NCI-H2029 (cell line): Measurements from ENCODE around the gene SRCAP.

Experiments
- DNase-seq: peaks from one replicate; lab custom pipeline; 2025; lab: John Stamatoyannopoulos, UW

The SRCAP gene

DNA sequence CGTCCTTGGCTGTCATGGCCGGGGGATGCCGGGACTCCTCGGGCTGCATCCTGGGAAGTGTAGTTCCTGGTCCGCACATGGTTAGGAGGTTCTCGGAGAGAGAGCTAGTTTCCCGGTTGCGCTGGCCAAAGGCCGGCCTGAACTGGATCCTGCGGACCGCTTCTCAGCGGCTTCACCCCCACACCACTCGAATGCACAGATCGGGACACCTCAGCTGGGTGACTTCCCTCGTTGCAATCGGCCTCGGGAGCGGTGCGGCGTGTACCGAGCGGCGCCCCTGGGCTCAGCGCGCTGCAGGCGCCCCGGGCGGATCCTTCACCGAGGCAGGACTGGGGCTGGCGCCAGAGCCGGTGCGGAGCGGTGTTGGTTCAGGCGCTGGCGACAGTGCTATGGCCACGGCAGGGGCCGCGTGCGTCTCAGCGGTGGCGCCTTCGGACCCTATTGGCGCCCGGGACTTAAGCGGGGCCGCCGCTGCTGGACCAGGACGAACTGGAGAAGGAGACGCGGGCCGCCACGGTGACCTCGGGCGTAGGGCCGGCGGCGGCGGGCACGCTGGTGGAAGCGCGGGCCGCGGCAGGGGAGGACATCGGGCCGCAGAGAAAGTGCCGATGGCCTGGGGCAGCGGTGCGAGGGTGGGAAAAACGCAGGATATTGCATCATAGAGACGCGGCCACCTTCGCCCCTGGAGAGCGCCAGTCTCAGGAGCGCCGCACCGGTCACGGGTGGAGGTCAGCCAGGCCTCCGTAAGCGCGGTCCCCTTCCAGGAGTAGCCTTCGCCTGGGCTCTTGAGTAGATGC lies 76.6 kb downstream of the SRCAP start:
- DNase-seq: peak; percentile 73

DNA sequence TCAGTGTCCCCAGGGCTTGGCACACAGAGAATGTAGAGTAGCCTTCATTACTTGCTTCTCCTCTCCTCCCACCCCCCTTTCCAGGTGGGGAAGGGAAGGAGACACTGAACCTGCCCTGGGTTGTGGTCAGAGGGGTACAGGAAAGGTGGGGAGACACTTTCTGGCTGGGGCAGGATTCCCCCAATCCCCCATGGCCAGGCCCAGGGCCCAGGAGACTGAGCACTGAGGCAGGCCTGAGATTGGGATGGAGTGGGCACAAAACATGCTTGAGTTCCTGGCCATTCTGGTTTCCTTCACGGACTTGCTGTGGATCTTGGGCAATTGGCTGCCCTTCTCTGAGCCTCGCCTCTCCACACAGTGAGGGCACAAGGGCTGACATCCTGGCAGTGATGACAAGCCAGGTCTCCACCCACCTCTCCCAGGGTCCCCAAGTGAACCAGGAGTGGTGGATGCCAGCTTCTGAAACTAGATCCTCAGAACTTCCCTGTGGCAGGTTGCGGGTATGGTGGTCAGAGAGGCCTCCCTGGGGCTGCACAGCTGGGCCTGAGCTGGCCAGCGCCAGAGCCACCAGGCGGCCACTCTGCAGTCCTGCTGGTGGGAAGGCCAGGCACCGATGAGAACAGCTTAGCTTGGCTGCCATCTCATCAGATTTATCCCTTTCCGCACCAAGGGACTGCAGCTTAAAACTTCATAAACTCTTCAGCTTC lies 78.8 kb downstream of the SRCAP start:
- no peak for DNase-seq

DNA sequence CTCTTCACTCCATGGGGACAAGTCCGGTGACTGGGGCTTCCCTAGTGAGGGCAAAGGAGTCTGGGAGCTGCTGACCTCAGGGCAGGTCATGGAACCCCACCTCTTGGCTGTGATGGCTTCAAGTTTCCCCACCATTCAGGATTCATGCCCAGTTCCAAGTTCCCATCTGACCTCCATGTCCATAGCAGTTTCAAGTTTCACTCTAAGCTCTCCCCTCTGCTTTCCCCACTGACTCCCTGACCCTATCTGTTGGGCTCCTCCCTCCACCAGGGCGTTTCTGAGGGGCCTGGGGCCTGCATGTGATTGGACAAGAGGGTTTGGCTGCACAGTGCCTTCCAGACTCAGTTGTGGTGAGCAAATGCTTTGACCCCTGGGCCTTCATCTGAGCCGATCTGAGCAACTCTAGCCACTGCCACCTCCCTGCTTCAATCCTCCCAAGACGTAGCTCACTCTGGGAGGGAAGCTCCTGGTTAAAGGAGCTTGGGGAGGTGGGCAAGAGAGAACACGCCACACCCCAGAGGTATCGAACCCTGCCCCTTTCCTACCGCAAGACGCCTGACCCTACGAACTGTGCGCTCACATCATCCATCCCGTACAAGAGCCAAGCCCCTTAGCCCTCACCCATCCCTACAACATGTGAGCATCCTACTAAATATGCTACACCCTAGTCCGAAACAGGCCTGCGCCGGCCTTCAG lies 79.7 kb downstream of the SRCAP start:
- DNase-seq: no peak

DNA sequence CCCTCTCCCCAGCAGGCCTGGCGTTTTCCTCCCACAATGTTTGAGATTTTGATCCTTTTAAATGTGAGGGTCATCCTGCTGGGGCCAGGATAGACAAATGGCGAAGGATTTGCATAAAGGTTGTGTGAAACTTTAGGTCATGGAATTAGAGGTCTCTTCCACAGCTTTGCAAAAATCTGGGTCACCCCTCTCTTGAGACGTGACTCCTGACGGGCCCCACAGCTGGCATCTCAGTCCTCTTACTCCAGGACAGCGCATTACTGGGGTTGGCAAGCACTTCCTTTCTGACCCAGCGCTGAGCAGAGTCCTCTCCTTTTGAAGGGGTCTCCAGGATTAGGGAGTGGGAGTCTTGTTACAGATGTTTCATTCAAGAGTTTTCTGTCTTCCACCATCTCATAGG lies 80.6 kb downstream of the SRCAP start:
- DNase-seq: no peak

DNA sequence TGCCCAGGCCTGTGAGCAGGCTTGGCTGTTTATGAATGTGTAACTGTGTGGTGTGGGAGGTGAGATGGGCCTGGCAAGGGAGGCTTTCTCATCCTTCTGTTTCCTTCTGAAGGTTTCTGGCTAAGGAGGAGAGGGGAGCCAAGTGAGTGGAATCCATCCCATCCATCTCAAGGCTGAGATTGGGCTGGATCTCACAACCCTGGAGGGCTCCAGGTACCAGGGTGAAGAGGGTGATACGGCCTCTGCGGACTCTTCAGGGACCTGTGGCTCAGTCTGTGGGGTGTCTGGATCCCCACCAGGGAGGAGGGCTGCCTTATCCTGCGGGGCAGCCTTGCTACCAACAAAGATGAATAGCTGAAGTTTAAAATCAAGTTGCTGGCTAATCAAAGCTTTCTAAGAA lies 81.0 kb downstream of the SRCAP start:
- no peak for DNase-seq

DNA sequence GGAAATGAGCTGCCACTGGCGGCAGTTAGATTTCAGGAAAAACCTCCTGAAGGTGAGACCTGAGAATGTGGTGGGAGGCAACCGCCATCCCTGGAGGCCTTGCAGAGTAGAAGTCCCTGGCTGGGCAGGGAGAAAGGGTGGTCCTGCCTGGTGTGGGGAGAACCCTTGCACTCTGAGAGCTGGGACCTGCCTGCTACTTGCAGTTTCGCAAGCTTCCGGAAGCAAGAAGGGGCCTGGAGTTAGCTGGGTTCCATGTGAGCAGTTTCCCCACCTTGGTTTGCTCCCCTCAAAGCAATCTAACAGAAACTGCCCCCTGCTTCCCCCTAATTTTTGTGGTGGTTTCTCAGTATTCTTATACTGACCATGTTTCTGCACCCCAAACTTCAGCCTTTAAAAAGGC lies 81.6 kb downstream of the SRCAP start:
- no peak for DNase-seq

DNA sequence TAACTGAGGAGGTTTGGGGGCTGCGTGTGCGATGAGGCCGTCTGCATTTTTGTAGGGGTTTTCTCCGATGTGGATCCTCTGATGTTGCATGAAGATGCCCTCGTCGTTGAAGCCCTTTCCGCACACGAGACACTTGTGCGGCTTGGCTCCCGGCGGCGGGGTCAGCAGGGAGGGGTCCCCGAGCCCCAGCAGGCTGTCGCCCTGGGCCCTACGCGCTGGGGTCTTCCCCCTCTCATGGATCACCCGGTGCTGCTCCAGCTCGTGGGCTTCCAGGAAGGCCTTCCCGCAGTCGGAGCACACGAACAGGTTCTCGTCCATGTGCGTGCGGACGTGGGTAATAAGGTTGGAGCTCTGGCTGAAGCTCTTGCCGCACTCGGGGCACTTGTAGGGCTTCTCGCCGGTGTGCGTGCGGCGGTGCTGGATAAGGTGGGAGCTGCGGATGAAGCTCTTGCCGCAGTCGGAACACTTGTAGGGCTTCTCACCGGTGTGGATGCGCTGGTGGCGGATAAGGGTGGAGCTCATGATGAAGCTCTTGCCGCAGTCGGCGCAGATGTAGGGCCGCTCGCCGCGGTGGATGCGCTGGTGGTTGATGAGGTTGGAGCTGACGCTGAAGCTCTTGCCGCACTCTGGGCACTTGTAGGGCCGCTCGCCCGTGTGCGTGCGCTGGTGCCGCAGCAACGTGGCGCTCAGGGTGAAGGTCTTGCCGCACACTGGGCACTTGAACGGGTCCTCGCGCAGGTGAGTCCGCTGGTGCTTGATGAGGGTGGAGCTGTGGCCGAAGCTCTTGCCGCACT lies 83.7 kb downstream of the SRCAP start:
- no peak for DNase-seq

DNA sequence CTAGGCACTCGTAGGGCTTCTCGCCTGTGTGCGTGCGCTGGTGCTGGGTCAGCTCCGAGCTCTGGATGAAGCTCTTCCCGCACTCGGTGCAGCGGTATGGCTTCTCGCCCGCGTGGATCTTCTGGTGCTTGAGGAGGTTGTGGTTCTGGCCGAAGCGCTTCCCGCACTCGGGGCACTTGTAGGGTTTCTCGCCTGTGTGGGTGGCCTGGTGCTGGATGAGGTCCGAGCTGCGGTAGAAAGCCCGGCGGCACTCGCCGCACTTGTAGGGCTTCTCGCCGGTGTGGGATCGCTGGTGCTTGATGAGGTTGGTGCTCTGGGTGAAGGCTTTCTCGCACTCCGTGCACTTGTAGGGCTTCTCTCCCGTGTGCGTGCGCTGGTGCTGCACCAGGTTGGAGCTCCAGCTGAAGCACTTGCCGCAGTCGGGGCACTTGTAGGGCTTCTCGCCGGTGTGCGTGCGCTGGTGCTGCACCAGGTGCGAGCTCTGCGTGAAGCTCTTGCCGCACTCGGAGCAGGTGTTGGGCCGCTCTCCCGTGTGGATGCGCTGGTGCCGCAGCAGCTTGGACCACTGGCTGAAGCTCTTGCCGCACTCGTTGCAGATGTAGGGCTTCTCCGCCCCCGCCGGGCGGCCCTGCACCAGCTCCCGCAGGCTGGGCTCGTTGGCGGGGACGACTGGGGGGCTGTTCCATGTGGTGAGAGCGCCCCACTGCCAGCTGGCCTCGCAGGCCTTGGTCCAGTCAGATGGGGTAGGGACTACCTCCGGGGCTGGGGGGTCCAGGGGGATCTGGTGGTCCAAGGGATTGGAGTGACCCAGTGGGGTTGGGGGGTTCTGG lies 84.5 kb downstream of the SRCAP start:
- DNase-seq: no peak

DNA sequence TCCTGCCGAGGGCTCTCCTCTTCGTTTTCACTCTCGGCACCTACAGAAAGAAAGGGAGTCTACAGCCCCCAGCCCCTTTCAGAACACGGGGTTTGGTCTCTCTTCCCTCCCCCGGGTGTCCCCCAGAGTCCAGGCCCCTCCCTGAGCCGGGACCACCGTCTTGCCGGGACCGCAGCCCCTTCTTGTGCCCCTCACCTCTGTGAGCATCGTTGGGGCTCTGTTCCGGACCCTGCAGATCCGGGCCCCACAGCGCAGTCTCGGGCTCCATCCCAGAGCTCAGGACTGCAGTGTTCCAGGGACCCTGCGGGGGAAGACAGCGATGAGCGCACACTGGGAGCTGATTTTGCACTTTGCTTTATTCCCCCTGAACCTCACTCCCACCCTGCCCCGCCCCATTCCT lies 85.2 kb downstream of the SRCAP start:
- DNase-seq: no peak

DNA sequence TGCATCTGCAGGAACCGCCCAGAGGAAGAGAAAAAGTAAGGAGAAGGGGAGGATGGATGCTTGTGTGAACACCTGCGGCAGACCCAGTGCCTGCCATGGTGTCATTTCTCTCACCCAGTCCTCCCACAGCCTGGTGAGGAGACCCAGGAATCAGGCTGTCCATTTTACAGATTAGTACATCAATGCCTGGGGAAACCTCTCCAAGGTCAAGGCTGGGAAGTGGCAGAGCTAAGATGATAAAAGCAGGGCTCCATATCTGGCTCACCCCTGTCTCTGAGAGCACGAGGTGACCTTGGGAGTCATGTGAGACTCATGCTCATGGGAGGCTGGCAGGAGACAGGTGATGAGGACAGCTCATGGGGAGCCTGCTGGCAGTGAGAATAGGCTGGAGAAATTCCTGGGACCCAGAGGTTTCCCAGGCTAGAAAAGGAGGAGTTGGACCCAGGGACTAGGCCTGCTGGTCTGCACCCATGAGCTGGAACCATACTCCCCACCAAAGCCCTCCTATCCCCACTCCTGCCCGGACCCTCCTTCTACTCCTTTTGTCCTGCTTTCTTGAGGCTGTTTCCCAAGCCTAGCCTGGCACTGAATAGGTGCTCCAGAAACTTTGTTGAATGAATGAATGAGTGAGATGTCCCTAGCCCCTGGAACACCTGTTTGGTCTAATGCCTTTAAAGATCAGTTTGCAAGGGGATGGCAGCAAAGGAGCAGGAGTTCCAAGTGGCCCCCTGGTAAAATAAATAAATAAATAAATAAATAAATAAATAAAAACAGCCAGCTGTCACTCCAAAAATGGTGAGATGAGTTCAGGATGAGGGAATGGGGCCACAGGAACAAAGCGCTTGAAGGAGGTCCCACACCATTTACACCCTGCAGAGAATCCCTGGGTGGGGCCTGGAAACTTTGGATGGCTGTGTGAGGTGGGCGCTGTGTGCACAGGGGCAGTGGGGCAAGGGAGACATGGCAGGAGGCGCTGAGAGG lies 86.4 kb downstream of the SRCAP start:
- no peak for DNase-seq

DNA sequence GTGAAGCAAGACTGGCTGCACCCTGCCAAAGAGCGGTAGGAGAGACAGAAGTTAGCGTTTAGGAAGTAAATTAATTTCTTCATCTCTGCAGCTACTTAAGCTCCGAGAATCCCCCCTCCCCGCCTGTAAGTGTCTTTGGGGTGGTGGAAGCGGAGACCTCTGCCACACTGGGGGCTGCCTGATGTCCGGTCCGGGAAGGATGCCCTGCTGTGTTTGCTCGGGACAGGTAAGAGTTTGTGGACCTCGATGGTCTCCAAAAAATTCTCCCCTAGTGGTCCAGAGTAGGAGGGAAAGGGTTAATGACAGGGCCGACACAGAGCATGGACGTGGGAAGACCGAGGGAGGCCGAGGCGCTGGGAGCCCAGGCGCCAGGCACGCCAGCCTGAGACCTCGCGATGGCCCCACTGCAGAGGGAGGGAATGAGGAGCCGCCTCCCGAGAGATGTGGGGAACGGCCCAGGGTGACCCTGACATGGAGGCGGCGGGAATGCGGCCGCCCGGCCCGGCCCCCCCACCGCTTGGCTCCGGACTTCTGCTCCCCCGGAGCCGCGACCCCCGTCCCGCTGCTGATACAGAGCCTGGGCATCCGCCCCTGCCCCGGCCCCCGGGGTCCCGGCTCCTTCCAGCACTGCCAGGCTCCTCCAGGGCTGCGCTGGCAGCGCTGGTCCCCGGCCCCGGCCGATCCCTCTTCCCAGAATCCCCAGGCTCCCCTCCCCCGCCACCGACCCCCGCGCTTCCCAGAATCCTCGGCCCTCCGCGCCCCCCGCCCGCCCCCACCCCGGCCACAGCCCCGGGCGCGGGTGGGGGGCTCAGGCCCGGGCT lies 87.4 kb downstream of the SRCAP start:
- no peak for DNase-seq

DNA sequence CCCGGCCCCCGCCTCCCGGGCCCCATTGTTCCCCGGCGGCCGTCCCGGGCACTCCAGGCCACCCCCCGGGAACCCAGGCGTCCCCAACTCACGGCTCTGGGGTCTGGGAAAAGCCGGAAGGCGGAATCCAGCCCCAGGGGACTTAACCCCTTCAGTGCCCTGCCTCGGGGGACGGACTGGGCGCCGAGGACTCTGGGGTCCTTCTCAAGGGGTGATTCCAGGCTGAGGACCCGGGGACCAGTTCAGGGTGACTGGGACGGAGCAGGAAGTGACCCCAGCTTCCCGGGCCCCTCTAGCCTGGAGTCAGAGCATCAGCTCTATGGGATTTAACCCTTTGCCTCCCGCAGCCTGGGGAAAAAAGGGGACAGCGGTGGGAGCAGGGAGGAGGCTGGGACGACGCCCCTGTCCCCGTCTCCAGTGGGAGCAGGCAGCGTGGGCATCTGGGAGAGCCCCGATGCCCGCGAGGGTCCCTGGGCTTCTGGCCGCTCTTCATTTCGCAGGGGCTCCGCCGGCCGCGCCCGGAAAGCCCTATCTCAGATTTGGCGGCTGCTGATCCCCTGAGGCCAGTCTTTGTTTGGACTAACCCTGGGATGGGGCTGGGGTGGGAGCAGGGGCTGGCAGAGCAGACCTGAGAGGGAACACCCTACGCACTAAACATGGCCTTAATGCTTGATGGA lies 88.1 kb downstream of the SRCAP start, which contains the start of gene ZNF629:
Gene ZNF629 (minus strand): TSS at position 270 of the 677 bp plus-strand sequence. CDS start 2,723 bp downstream, outside the sequence.
- DNase-seq: no peak

DNA sequence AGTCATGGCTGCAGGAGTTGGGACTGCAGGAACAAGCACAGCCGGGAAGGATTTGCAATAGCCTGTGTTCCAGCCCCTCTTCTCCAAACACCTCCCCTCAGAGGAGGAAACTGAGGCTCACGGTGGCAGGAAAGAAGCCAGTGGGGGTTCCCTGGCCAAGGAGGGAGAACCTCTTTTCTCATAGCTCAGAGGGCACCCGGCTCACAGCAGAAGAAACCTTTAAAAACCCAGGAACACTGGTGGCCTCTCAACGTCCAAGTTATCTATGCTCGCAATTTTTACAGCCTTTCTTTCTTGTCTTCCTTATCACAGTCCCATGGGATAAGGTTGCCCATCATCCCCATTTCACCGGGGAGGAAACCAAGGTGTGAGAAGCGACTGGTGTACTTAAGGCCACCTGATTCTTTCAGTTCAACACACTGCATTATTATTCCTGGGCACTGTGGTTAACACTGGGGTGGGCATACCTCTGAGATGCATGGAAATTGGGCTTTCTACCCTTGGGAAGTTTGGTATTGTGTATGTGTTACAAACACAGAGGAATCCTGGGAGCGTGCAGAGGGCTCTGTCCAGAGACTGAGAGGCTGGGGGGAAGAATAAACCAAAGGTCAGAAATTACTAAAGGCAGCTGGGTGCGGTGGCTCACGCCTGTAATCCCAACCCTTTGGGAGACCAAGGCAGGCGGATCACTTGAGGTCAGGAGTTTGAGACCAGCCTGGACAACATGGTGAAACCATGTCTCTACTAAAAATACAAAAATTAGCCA lies 88.8 kb downstream of the SRCAP start:
- DNase-seq: no peak
